22Rv1 (cell line): ENCODE data around the gene CDH12.

Experiments used
- ZFX ChIP-seq: fragments of 450-650 bp; IDR thresholded peaks from 2 replicates; pipeline ENCODE4 v1.6.1; 2017; ENCODE audit warnings: antibody characterized with exemption, borderline replicate concordance
- TF ChIP-seq, protein P1 (sequence below): fragments of 450-650 bp; IDR thresholded peaks from 2 replicates; pipeline ENCODE4 v1.5.1; 2017; ENCODE audit warnings: mild to moderate bottlenecking

DNA sequence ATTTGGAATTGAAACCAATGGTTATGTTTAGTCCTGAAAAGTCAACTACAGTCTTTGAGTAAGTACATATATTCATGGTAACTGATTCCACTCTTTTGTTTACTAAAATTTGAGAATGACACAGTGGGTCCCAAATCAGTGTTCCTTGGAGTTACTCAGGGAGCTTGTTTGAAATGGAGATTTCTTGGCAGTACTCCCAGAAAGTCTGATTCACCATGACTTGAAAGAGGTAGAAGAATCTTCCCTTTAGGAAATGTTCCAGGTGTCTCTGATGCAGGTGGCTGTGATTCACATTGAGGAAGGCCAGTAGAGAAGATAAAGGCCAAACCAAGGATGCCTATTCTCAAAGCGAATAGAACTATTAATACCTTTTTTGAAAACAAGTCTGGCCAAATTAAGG, 1078.3 kb downstream of the CDH12 start:
- TF ChIP-seq, protein P1, sequence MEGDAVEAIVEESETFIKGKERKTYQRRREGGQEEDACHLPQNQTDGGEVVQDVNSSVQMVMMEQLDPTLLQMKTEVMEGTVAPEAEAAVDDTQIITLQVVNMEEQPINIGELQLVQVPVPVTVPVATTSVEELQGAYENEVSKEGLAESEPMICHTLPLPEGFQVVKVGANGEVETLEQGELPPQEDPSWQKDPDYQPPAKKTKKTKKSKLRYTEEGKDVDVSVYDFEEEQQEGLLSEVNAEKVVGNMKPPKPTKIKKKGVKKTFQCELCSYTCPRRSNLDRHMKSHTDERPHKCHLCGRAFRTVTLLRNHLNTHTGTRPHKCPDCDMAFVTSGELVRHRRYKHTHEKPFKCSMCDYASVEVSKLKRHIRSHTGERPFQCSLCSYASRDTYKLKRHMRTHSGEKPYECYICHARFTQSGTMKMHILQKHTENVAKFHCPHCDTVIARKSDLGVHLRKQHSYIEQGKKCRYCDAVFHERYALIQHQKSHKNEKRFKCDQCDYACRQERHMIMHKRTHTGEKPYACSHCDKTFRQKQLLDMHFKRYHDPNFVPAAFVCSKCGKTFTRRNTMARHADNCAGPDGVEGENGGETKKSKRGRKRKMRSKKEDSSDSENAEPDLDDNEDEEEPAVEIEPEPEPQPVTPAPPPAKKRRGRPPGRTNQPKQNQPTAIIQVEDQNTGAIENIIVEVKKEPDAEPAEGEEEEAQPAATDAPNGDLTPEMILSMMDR, result no peak
- no peak for TF ChIP-seq ZFX
